GM23338 (cell line): ENCODE data around the gene OR5H1. TPM values are rescaled to one million over a fixed set of nuclear protein-coding genes. Genes with fewer than 3 reads are reported as not detected.

Experiments used
- ATAC-seq: fragments of 200-7000 bp; cut with Tn5 transposase; 3 replicates; pipeline ENCODE4 v1.9.1; 2020
- DNase-seq: peaks from one replicate; pipeline ENCODE4 v3.0.0-alpha.2; 2015; ENCODE audit warnings: low spot score
- H2AFZ ChIP-seq: fragments of 200-600 bp; sonication (generic); 2 replicates; pipeline ENCODE4 v1.8.0; 2016; ENCODE audit warnings: antibody characterized with exemption, mild to moderate bottlenecking, moderate library complexity
- H3F3A ChIP-seq: fragments of 200-600 bp; sonication (generic); replicated peaks from 2 replicates; pipeline ENCODE4 v1.8.0; 2017; ENCODE audit warnings: antibody characterized with exemption, mixed run types, low read depth
- H3K27ac ChIP-seq: fragments of 200-600 bp; sonication (generic); 2 replicates; pipeline ENCODE4 v1.6.1; 2016; ENCODE audit warnings: low read depth
- H3K27me3 ChIP-seq: fragments of 200-600 bp; sonication (generic); 2 replicates; pipeline ENCODE4 v1.8.0; 2016; ENCODE audit warnings: mild to moderate bottlenecking, mixed run types, moderate library complexity; ENCODE audit not compliant: insufficient read depth
- H3K36me3 ChIP-seq: fragments of 200-600 bp; sonication (generic); 2 replicates; pipeline ENCODE4 v1.8.0; 2016; ENCODE audit warnings: mild to moderate bottlenecking; ENCODE audit not compliant: insufficient read depth
- H3K4me1 ChIP-seq: fragments of 200-600 bp; sonication (generic); 2 replicates; pipeline ENCODE4 v1.8.0; 2016; ENCODE audit warnings: mild to moderate bottlenecking, moderate library complexity; ENCODE audit not compliant: insufficient read depth
- H3K4me2 ChIP-seq: fragments of 200-600 bp; sonication (generic); 2 replicates; pipeline ENCODE4 v1.7.1; 2017; ENCODE audit warnings: mixed run types
- H3K4me3 ChIP-seq: fragments of 200-600 bp; sonication (generic); 2 replicates; pipeline ENCODE4 v1.6.1; 2016; ENCODE audit warnings: mixed run types
- H3K79me2 ChIP-seq: fragments of 200-600 bp; sonication (generic); replicated peaks from 2 replicates; pipeline ENCODE4 v1.8.0; 2017; ENCODE audit warnings: mild to moderate bottlenecking; ENCODE audit not compliant: insufficient read depth
- H3K9me2 ChIP-seq: fragments of 200-600 bp; sonication (generic); 2 replicates; pipeline ENCODE4 v1.8.0; 2017; ENCODE audit not compliant: insufficient read depth
- H4K20me1 ChIP-seq: fragments of 200-600 bp; sonication (generic); replicated peaks from 2 replicates; pipeline ENCODE4 v1.8.0; 2017; ENCODE audit warnings: mild to moderate bottlenecking; ENCODE audit not compliant: insufficient read depth
- H3K27ac Mint-ChIP-seq: 2 replicates; pipeline ENCODE4 v1.8.0; 2020; ENCODE audit warnings: inconsistent platforms, mild to moderate bottlenecking, moderate library complexity, mixed read lengths
- H3K27me3 Mint-ChIP-seq: 3 replicates; pipeline ENCODE4 v1.8.0; 2022; ENCODE audit warnings: low read depth, mild to moderate bottlenecking, moderate library complexity, mixed read lengths, inconsistent platforms; ENCODE audit not compliant: insufficient read depth, poor library complexity
- H3K36me3 Mint-ChIP-seq: 3 replicates; pipeline ENCODE4 v1.8.0; 2021; ENCODE audit warnings: low read depth, mild to moderate bottlenecking, inconsistent platforms, moderate library complexity, mixed read lengths
- H3K4me1 Mint-ChIP-seq: 3 replicates; pipeline ENCODE4 v1.8.0; 2020; ENCODE audit warnings: mild to moderate bottlenecking, inconsistent platforms, mixed read lengths
- H3K4me3 Mint-ChIP-seq: 3 replicates; pipeline ENCODE4 v1.8.0; 2021; ENCODE audit warnings: moderate library complexity, mild to moderate bottlenecking, inconsistent platforms, mixed read lengths
- H3K9me3 Mint-ChIP-seq: 3 replicates; pipeline ENCODE4 v1.8.0; 2020; ENCODE audit warnings: moderate library complexity, mild to moderate bottlenecking, inconsistent platforms, mixed read lengths
- CTCF ChIP-seq, 2 experiments: fragments of 200-600 bp in 1 of 2; sonication (generic) in 1 of 2; conservative IDR thresholded peaks; 2 replicates each; pipeline versions ENCODE4 v1.5.1 to v1.6.1; 2016 to 2017; ENCODE audit warnings: antibody characterized with exemption in 2 of 2, low read depth in 2 of 2, mild to moderate bottlenecking in 2 of 2, moderate library complexity in 1 of 2
- ETS1 ChIP-seq: IDR thresholded peaks from 2 replicates; pipeline ENCODE4 v1.6.1; 2016; ENCODE audit warnings: antibody characterized with exemption
- JUNB ChIP-seq: IDR thresholded peaks from one replicate; pipeline ENCODE4 v1.6.1; 2016; ENCODE audit warnings: antibody characterized with exemption; ENCODE audit not compliant: unreplicated experiment
- POLR2AphosphoS5 ChIP-seq: IDR thresholded peaks from 2 replicates; pipeline ENCODE4 v1.6.1; 2016; ENCODE audit warnings: antibody characterized with exemption, low read depth
- REST ChIP-seq: IDR thresholded peaks from one replicate; pipeline ENCODE4 v1.6.1; 2018; ENCODE audit warnings: antibody characterized with exemption; ENCODE audit not compliant: unreplicated experiment
- ZNF462 ChIP-seq: fragments of 250-450 bp; sonication (Bioruptor Pico); IDR thresholded peaks from 2 replicates; pipeline ENCODE4 v1.5.0; 2020; ENCODE audit warnings: mild to moderate bottlenecking, moderate library complexity
- polyA plus RNA-seq: library from polyadenylated mRNA; unstranded; fragments of >200 nt; fragmentation: Nextera tagmentation; extraction: Ambion mirVana; gene quantifications from 2 replicates; pipeline ENCODE4 v1.2.1, GENCODE V29; 2016
- total RNA-seq: library from RNA; depleted of rRNA; stranded (reverse); fragments of >200 nt; shearing (Covaris generic); gene quantifications from 2 replicates; pipeline ENCODE4 v1.2.3, GENCODE V29; 2014

OR5H1 gene
- total and polyA plus RNA-seq, 2 experiments from 2014 or later = not detected

- TF ChIP-seq ETS1 (no peak), POLR2AphosphoS5 (no peak), REST (no peak), JUNB (no peak)
Observed at GRCh38 chr3:98182196-98182595, 51.7 kb downstream of the OR5H1 start (continued).

- ATAC-seq (peak; percentile 73), DNase-seq (peak; percentile 68)
- Mint-ChIP-seq H3K36me3 (no peaks in the 10 kb centered on the region; the same call in 2 of the 3 replicates), H3K9me3 (no peaks in the 10 kb centered on the region; the same call in 1 of the 3 replicates), H3K4me3 (no peak overlapping the region), H3K27me3 (peaks cover 3% of the 10 kb centered on the region), H3K4me1 (peaks cover 31% of the 10 kb centered on the region; the same call in 2 of the 3 replicates), H3K27ac (no peak overlapping the region; the same call in 1 of the 2 replicates)
- H3K27me3 ChIP-seq = no peaks in the 10 kb centered on the region
- no peaks in the 10 kb centered on the region for H3K36me3 ChIP-seq
- no peaks in the 10 kb centered on the region for H3K9me2 ChIP-seq
- H2AFZ ChIP-seq = no peak overlapping the region
- no peaks in the 10 kb centered on the region for H4K20me1 ChIP-seq
- H3K4me1 ChIP-seq = peaks cover 34% of the 10 kb centered on the region
- no peaks in the 10 kb centered on the region for H3F3A ChIP-seq
- H3K27ac ChIP-seq = no peak overlapping the region
- no peak overlapping the region for H3K4me3 ChIP-seq
- H3K4me2 ChIP-seq = no peak overlapping the region
- H3K79me2 ChIP-seq = no peaks in the 10 kb centered on the region
- TF ChIP-seq CTCF (conservative IDR thresholded peaks at IDR 0.05; ENCODE audit: low read depth in 2 of 2) (peak; percentile 69 to 82), ZNF462 (CRISPR knock-in tag) (no peak)
Observed at GRCh38 chr3:98185180-98185579, 54.7 kb downstream of the OR5H1 start.
